Sciatic nerve (tissue), 2 donors: ENCODE results near the gene TMEM52. TPM values are rescaled to one million over a fixed set of nuclear protein-coding genes. Genes with fewer than 3 reads are reported as not detected.

Source experiments
- ATAC-seq: fragments of 200-7000 bp; cut with Tn5 transposase; one replicate; pipeline ENCODE4 v1.9.1; 2020; ENCODE audit warnings: mild to moderate bottlenecking, moderate library complexity
- DNase-seq: peaks from one replicate; pipeline ENCODE4 v3.0.0-alpha.2; 2020; ENCODE audit warnings: low spot score
- intact Hi-C: fragments of 100-400 bp; cut with DNase I; formaldehyde crosslinking; loops from one replicate; pipeline ENCODE4 v1.14.2; 2022
- total RNA-seq: library from RNA; stranded (reverse); fragmentation: NEBNext Ultra II Directional; extraction: Animal tissue kit (Norgen Biotek cat#: 25700); gene quantifications from one replicate; pipeline ENCODE4 v1.2.1, GENCODE V29; 2021
- donor health status: DM: no; HTN: no; CAD: no.
- donor health status: DM: no; HTN: no; CAD: no.

Gene TMEM52
- 0.80 TPM for total RNA-seq

DNA sequence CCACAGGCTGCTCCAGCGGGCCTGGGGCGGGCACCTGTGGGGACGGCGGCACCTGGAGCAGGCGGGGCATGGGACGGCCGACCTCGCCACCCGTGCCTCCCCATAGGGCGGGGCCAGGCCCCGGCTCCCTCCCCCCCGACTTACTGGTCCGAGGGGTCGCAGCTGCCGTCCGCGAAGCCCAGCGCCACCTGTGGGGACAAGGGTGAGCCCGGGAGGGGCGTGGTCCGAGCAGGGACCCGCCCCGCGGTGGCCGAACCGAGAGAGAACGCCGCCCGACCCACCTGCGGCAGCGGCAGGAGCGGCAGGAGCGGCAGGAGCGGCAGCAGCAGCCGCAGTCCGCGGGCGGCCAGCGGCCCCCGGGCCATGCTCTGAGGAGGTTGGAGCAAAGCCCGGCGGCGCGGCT, at the start of gene TMEM52:
TMEM52 (minus strand) TSS at position 379 of the 403 bp plus-strand sequence; CDS start at position 365, 14 bp downstream.
- intact Hi-C loops, result no loop called here
- ATAC-seq, result no peak

DNA sequence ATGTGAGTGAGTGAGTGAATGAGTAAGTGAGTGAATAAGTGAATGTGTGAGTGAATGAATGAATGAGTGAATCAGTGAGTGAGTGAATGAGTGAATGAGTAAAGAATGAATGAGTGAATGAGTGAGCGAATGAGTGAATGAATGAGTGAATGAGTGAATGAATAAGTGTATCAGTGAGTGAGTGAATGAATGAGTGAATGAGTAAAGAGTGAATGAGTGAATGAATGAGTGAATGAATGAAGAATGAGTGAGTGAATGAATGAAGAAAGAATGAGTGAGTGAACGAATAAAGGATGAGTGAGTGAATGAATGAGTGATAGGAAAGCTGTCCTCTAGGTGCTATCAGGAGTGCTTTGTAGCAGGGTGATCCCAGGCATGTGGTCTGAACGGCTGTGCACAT, 48.8 kb upstream of the TMEM52 start:
- DNase-seq, result no peak
- ATAC-seq, result no peak
- intact Hi-C loops, result no loop called here

More for the DNA sequence above, at the start of gene TMEM52:
- DNase-seq, result no peak

DNA sequence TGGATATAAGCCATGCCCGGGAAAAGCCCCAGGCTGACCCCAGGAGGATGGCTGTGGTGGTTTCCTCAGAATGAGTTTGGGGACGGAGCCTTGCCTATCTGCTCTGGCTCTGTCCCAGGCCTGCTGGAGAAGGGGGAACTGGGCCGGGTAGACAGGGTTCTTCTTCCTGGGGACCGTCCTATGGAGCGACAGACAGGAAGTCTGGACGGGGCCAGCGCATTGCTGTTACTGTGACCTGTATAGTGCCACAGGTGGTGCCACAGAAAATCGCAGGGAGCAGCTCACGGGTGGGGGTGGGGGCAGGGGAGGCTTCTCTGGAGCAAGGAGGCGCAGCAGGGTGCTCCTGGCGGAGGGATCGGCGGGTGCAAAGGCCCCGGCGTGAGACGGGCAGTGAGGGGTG, 48.1 kb upstream of the TMEM52 start:
- no peak for ATAC-seq

DNA sequence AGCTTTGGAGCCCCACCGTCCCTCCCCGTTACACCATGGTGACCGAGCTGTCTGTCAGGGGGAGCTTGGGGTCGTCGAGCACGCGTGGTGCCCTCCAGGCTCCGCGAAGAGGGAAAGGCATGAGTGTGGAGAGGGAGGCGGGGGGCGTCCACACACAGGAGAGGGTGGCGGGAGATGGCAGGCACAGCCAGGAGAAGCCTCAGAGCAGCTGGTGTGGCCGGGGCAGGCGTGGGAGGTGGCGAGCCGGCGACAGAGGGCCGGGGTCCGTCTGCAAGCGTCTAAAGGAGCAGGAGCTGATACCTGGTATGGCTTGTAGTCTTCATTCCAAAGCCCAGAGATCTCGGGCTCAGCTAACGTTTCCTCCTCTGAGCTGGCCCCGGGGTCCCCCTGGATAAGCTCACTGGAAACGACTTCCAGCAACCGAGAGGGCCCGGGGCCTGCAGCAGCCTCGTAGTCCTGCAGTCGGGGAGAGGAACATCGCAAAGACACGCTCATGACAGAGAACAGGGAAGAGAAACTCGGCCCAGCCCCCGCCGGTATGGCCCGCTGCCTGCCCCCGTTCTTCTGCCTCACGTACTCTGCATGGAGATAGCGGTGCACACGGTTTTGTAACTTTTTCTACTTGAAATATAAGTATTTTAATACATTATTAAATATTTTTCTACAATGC, 47.1 kb upstream of the TMEM52 start:
- no peak for DNase-seq
- intact Hi-C loops, result no loop called here
- no peak for ATAC-seq

More for the DNA sequence above, 48.1 kb upstream of the TMEM52 start:
- DNase-seq, result no peak
- intact Hi-C loops, result no loop called here

DNA sequence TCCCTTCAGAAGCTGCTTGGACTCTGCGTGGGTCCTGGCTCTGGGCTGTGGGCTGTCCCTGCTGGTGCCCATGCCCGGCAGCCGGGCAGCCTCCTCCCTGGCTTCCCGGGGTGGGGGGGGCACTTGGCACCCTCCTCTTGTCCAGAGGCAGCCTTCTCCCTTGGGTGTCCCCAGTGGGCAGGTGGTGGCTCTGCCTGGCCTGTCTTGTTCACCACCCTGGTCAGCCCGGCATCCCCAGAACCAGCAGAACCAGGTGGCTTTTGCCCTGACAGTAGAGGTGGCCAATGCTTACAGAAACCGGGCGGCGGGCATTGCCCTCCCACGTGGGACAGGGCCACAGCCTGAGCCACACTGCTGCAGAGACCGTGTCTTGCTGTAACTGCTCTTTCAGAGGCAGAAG, 46.5 kb upstream of the TMEM52 start:
- ATAC-seq (no peak), DNase-seq (no peak)
- intact Hi-C loops, result no loop called here

DNA sequence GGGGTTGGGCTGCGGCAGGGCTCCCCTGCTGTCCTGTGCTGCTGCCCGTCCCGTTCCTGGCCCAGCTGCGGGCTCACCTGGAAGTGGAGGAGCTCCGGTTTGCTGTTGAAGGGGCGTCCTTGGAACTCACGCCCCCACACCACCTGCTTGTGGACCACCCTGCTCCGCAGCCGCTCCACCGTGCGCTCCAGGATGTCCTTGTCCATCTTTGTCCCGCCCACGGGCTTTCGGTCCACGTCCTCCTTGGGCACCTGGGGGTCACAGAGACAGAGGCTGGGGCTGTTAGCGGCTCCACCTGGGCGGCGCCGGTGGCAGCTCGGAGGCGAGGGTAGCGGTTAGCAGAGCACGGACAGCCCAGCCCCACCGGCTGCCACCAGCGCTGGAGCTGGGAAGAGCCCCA, 45.7 kb upstream of the TMEM52 start:
- DNase-seq (no peak), ATAC-seq (no peak)
- intact Hi-C loops, result no loop called here

GRCh38 chr1:1963570-1963969, 44.5 kb upstream of the TMEM52 start:
- intact Hi-C loops, result no loop called here
- ATAC-seq (no peak), DNase-seq (no peak)

- intact Hi-C loops, result no loop called here
- ATAC-seq (no peak), DNase-seq (no peak)
Measured at GRCh38 chr1:1962752-1963151, 43.7 kb upstream of the TMEM52 start.

DNA sequence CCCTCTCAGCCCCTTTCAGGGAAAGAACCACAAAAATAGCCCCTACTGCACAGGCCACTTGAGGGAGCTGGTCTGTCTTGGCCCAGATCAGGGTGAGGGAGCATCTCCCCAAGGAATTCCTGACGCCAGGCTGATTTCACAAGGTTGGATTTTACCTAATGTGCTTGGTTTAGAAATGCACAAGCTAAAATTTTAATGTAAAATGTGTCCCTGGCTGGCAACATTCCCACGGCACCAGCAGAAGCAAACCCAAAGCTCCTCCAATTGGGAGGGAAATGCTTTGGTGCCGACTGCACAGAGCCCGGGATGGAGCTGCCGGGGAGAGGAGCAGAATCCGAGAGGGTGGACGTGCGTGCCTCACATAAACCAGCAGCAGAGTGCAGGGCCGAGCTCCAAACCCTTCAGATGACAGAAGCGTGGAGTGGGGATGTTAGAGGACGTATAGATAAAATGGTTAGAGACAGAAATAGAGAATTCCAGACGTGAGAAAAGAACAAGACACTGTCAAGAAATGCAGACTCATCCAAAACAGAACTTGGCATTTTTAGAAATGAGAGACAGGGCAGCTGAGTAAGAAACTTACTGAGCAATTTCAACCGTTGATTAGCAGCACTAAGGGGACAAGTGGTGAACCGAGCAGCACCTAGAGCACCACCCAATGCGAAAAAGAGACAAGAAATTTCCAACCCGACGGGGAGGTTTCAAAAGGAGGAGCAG, 41.6 kb upstream of the TMEM52 start:
- DNase-seq (no peak), ATAC-seq (peak; percentile 31)
- intact Hi-C loops, result no loop called here

DNA sequence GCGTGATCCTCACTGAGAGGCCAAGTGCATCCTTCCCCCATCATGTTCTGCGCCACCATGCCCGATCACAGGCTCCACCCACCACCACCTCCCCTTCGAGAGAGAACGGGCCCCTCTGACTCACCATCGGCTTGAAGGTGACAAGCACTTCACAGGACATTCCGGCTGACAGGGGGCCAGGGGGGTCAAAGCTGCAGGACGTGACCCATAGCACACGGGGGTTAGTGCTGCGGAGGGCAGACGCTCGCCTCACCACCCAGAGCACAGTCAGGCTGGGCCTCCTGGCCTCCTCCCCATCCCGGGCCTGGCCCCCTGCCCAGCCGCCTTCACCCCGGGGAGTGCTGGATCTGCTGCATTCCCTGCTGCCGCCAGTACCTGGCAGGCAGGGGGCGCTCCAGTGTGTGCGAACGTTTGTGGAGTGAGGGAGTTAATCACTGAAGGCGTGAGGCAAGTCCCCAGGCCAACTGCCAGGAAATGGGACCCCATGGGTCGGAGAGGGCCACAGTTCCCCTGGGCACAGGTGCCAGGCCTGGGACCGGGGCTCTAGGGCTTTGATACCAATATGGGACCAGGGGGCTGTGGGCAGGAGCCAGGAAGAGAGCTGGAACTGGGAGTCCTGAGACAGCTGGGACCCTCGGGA, 40.9 kb upstream of the TMEM52 start:
- DNase-seq, result peak; percentile 87
- ATAC-seq, result peak; percentile 82
- intact Hi-C loops, result loop anchor here (10.0 kb wide), 1 partner anchor 85 kb away; no protein-coding TSS in a partner anchor

DNA sequence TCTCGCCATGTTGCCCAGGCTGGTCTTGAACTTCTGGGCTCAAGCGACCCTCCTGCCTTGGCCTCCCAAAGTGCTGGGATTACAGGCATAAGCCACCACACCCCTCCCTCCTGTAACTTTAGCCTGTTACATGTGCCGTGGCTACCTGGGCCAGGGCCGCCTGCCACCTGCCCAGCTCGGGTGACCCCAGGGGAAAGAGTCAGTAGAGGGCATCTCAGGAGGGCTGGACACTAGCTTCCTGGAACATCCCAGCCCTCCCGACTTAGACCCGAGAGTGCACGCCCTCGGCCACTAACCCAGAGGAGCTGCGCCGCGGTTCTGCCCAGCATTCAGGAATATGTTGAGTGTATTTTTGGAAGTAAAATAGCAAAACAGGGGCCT, 40.4 kb upstream of the TMEM52 start:
- DNase-seq (no peak), ATAC-seq (no peak)
- intact Hi-C loops, result loop anchor here (10.0 kb wide), 1 partner anchor 85 kb away; no protein-coding TSS in a partner anchor

GRCh38 chr1:1958071-1958541, 39.0 kb upstream of the TMEM52 start:
- intact Hi-C loops, result loop anchor here (10.0 kb wide), 1 partner anchor 87 kb away; no protein-coding TSS in a partner anchor
- no peak for ATAC-seq
- no peak for DNase-seq

GRCh38 chr1:1957533-1957961, 38.5 kb upstream of the TMEM52 start:
- no peak for DNase-seq
- ATAC-seq, result no peak
- intact Hi-C loops, result loop anchor here (10.0 kb wide), 1 partner anchor 87 kb away; no protein-coding TSS in a partner anchor

GRCh38 chr1:1956586-1957532, 37.8 kb upstream of the TMEM52 start:
- DNase-seq (no peak), ATAC-seq (no peak)
- intact Hi-C loops, result loop anchor here (10.0 kb wide), 1 partner anchor 88 kb away; no protein-coding TSS in a partner anchor

DNA sequence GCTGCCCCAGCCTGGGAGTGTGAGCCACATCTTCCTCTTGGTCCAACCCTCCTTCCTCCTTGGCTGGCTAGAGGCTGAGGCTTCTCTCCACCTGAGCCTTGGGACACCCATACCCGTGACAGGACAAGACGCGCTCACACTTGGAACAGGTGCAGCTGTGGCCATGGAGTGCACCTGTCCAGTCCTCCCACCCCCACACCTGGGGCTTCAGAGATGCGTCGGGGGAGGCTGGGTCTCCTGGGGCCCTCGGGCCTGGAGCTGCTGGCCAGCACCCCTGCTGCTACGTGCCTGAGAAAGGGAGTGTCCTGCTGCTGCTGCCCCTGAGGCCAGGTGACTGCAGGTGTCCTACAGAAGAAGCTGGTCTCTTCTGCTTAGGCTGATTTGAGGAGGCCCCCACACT, 37.0 kb upstream of the TMEM52 start:
- no peak for DNase-seq
- intact Hi-C loops, result loop anchor here (10.0 kb wide), 1 partner anchor 89 kb away; no protein-coding TSS in a partner anchor
- ATAC-seq, result no peak

GRCh38 chr1:1955621-1956094, 36.6 kb upstream of the TMEM52 start:
- intact Hi-C loops, result loop anchor here (10.0 kb wide), 1 partner anchor 89 kb away; no protein-coding TSS in a partner anchor
- no peak for DNase-seq
- ATAC-seq, result no peak

DNA sequence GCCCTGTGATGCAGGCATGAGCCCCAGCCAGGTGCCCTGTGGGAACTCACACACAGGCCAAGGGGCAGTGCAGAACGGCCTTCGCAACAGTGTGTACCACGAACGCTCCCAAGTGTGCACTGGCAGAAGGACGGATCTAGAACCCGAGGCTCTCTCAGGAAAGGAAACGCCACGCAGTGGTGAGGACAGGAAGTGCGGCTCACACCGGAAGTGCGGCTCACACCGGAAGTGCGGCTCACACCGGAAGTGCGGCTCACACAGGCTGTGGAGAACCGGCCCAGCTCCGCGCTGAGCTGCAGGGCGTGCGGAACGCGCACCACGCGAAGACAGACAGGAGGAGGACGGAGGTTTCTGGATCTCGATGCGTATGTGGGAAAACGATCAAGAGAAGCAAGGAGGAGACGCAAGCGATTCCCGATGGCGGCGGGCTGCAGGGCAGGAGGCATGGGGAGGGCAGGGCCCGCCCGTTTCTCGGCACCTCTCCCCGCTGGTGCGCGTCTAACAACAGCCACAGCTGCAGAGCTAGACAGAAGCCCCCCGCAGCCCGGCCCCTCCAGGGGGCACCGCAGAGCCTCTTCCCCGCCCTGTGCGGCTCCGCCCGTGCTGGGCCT, 35.9 kb upstream of the TMEM52 start:
- ATAC-seq (no peak), DNase-seq (no peak)
- intact Hi-C loops, result loop anchor here (10.0 kb wide), 1 partner anchor 90 kb away; no protein-coding TSS in a partner anchor

DNA sequence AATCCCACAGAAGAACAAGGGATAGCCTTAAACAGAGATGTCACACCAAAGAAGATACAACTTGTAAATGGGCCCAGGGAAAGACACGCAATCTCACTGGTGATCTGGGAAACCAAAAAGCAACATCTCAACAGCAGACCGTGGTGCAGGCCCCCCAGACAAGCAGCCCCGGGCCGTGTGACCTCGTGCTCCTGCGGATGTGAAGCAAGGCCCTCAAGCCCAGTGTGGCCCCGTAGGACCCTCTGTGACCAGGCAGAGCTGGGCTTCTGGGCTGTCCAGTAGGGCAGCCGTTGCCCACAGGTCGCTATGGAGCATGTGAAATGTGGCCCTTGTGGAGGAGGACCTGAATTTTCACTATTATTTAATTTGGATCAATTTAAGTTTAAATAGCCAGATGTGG, 34.9 kb upstream of the TMEM52 start:
- ATAC-seq (no peak), DNase-seq (no peak)
- intact Hi-C loops, result loop anchor here (10.0 kb wide), 1 partner anchor 91 kb away; no protein-coding TSS in a partner anchor
